ENCODE measurements around the gene FAM180A.

Gene FAM180A

GRCh38 chr7:135685306-135686084 is 63.1 kb downstream of the FAM180A start:
- H3K4me3 ChIP-seq (ENCODE audit: low read depth, low read length) = no peak overlapping the region

DNA sequence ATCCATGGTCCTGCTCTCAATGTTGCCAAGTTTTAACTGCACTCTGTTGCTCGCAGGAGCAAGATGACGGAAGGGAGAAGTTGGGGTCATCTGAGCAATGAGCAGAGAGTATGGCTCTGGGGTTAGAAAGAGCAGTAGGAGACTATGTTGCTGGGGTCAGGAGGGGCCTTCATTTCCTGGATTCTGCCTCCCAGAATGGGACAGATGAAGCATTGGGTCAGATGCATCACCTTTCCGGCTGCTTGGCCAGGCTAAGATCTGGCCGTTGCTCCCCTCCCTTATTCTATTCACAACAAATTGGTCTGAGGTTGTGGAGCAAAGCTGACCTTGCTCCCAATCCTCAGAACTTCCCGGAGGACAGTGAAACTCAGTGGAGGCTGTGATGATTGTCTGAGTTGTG is 63.9 kb downstream of the FAM180A start:
- H3K4me3 ChIP-seq (ENCODE audit: low read depth, low read length) = no peak overlapping the region

- no peak overlapping the region for H3K4me3 ChIP-seq (ENCODE audit: low read depth, low read length)
These were observed 64.5 kb downstream of the FAM180A start for GRCh38 chr7:135684136-135684535.

DNA sequence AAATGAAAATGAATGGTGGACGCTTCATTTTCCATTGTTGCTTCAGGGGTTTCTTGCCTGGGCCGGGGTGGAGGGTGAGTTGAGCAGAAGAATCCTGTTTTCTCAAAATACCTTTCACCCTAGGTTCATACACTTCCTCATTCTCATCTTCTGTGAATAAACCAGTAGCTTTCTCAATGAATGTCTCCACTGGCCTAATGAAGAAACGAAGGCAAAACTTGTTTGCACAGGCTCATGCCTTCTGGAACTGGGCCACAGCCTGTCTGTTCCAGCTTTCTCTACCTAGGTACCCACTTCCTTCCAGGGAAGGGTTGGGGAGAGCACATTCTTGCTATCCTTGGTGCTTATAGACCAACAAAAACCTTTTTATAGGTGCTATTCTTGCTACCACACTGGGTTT is 65.0 kb downstream of the FAM180A start:
- H3K4me3 ChIP-seq (ENCODE audit: low read depth, low read length) = no peak overlapping the region

GRCh38 chr7:135682191-135682590 is 66.4 kb downstream of the FAM180A start:
- H3K4me3 ChIP-seq (ENCODE audit: low read depth, low read length) = no peak overlapping the region

DNA sequence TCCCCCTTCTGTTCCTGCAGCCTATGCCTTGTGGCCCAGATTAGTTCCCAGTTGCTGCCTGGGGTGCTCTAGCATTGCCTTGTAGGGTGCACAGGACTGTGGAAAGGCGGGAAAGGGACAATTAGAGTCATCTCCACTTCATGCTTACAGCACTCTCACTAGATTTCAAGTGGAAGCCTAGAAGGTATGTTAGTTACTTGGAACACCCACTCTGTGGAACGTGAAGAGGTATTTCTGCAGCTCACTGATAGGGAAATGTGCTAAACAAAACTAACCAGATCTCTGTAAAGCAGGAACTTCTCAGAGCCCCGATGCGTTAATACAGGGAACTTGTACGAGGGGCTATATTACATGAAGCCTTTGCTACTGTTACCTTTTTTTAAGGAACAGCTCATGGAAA is 66.9 kb downstream of the FAM180A start:
- H3K4me3 ChIP-seq (ENCODE audit: low read depth, low read length) = no peak overlapping the region
